ENCODE measurements around the gene ATG7.

- TF ChIP-seq EZH2 (IDR thresholded peaks at IDR 0.05; ENCODE audit: low read length) (no peak), CTCF (optimal IDR thresholded peaks at IDR 0.05 in 1 of 3, IDR thresholded peaks at IDR 0.05 in 1 of 3, conservative IDR thresholded peaks at IDR 0.05 in 1 of 3; ENCODE audit: extremely low read depth in 1 of 3, insufficient read depth in 2 of 3, low read length in 3 of 3) (no peak)
These were observed 288.5 kb downstream of the ATG7 start for GRCh38 chr3:11560746-11561145.

Measured in keratinocyte (primary cell).